Body of pancreas (tissue), 4 donors: ENCODE results near the gene MB21D2.

Experiments
- CTCF ChIP-seq, 7 experiments: fragments of 450-650 bp in 4 of 7; fragments of 200-600 bp in 3 of 7; sonication (generic) in 3 of 7; IDR thresholded peaks; one replicate each; pipeline ENCODE4 v1.5.1; 2016 to 2019; ENCODE audit warnings: antibody characterized with exemption in 7 of 7
- POLR2A ChIP-seq, 3 donors: fragments of 450-650 bp; IDR thresholded peaks; one replicate each; pipeline ENCODE4 v1.6.1; 2016; ENCODE audit warnings: antibody characterized with exemption in 3 of 3, mild to moderate bottlenecking in 2 of 3

- TF ChIP-seq POLR2A (IDR thresholded peaks at IDR 0.05) (no peak), CTCF (IDR thresholded peaks at IDR 0.05) (no peak)
These were observed 24.5 kb downstream of the MB21D2 start for GRCh38 chr3:192892981-192893700.
